ENCODE results near the gene VRK3. TPM values are rescaled to one million over a fixed set of nuclear protein-coding genes. Genes with fewer than 3 reads are reported as not detected.

The VRK3 gene
- total and polyA plus RNA-seq, 12 donors = 15.1 to 34.9 (median 23.6) TPM

DNA sequence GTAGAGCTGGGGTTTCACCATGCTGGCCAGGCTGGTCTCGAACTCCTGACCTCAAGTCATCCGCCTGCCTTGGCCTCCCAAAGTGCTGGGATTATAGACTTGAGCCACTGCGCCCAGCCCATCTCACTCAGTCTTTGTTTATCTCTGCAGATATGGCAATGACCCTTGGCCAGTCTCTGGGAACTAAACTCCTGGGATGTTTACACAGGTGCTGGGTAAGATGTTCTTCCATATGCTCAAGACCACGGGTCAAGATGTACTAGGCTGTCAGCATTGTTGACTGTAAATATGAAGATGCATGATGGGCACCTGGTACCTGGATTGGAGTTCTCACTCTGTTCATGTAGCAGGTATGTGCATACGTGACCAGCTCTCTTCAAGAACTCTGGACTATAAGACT, 36.5 kb upstream of the VRK3 start:
- no peak overlapping the region for H3K4me3 ChIP-seq
- WGBS, 2 donors = 77 to 78% methylated on average over 5 of the region's 5 CpGs
- DNase-seq (no peak), ATAC-seq (no peak)
- H3K4me1 ChIP-seq = no peaks in the 10 kb centered on the region
- TF ChIP-seq, protein P1, sequence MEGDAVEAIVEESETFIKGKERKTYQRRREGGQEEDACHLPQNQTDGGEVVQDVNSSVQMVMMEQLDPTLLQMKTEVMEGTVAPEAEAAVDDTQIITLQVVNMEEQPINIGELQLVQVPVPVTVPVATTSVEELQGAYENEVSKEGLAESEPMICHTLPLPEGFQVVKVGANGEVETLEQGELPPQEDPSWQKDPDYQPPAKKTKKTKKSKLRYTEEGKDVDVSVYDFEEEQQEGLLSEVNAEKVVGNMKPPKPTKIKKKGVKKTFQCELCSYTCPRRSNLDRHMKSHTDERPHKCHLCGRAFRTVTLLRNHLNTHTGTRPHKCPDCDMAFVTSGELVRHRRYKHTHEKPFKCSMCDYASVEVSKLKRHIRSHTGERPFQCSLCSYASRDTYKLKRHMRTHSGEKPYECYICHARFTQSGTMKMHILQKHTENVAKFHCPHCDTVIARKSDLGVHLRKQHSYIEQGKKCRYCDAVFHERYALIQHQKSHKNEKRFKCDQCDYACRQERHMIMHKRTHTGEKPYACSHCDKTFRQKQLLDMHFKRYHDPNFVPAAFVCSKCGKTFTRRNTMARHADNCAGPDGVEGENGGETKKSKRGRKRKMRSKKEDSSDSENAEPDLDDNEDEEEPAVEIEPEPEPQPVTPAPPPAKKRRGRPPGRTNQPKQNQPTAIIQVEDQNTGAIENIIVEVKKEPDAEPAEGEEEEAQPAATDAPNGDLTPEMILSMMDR (IDR thresholded peaks at IDR 0.05) = no peak
- H3K27ac ChIP-seq = no peak overlapping the region
- no peaks in the 10 kb centered on the region for H3K36me3 ChIP-seq
- H3K9me3 ChIP-seq = peaks cover 0 to 42% (median 29%) of the 10 kb centered on the region in 11 donors
- peaks cover 0 to 1% (median 0%) of the 10 kb centered on the region in 7 donors for H3K27me3 ChIP-seq
- intact Hi-C loops (cut with DNase I) = no loop called here

DNA sequence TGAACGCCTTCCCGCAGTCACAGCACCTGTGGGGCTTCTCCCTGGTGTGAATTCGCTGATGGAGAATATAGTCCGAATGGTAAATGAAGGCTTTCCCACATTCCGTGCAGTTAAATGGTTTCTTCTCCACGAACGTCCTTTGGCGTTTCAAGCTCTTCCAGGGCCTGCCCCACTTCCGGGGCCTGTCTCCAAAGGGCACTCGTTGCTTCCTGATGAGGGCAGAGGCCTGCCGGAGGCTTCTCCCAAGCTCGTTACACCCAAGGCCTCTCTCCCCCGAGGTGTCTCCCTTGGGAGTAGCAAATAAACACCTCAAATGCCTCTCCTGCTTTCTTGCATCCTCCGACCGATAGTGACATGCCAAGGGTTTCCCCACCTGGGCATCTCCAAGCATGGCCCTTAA, 34.9 kb upstream of the VRK3 start:
- WGBS, 2 donors = 80 to 81% methylated on average over 15 of the region's 15 CpGs
- Histone ChIP-seq H3K4me3 (no peak overlapping the region), H3K36me3 (no peaks in the 10 kb centered on the region), H3K27me3 (no peaks in the 10 kb centered on the region), H3K9me3 (peaks cover 0 to 46% (median 29%) of the 10 kb centered on the region in 11 donors), H3K4me1 (no peaks in the 10 kb centered on the region), H3K27ac (no peak overlapping the region)
- no peak for DNase-seq
- ATAC-seq = no peak
- TF ChIP-seq, protein P1 (IDR thresholded peaks at IDR 0.05) = no peak
- intact Hi-C loops (cut with DNase I) = no loop called here

DNA sequence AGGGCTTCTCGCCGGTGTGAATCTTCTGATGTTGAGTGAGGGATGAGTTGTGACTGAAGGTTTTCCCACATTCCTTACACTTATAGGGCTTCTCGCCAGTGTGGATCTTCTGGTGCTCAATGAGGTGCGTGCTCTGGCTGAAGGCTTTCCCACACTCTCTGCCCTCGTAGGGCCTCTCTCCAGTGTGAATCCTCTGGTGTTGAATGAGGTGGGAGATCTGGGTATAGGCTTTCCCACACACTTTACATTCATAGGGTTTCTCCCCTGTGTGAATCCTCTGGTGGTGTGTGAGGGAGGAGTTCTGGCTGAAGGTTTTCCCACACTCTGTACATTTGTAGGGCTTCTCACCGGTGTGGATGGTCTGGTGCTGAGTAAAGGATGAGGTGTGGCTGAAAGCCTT, 33.9 kb upstream of the VRK3 start:
- Histone ChIP-seq H3K27me3 (no peaks in the 10 kb centered on the region), H3K9me3 (peaks cover 0 to 46% (median 29%) of the 10 kb centered on the region in 11 donors), H3K36me3 (no peaks in the 10 kb centered on the region), H3K4me3 (no peak overlapping the region), H3K4me1 (no peaks in the 10 kb centered on the region), H3K27ac (no peak overlapping the region)
- 79 to 90% methylated on average over 6 of the region's 6 CpGs for WGBS, 2 donors
- no peak for ATAC-seq
- TF ChIP-seq, protein P1 (IDR thresholded peaks at IDR 0.05) = no peak
- DNase-seq = no peak
- intact Hi-C loops (cut with DNase I) = no loop called here

DNA sequence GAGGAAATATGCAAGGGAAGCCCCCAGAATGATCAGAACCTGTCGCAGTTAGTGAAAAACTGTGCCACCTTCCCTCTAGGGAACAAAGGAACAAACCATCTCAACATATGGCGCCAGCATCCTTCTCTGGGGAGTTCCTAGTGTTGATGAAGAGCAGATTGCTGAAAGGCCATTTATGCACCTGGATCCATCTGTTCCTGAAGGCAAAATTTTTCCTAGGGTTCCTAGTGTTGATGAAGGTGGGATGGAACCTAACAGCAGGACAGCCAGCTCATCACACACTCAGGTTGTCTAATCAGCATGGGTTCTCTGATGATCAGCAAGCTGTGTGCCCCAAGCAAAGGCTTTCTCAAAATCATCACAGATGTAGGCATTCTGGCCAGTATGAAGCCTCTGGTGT, 33.3 kb upstream of the VRK3 start:
- peaks cover 0 to 46% (median 29%) of the 10 kb centered on the region in 11 donors for H3K9me3 ChIP-seq
- H3K27me3 ChIP-seq = no peaks in the 10 kb centered on the region
- no peaks in the 10 kb centered on the region for H3K36me3 ChIP-seq
- no peak overlapping the region for H3K27ac ChIP-seq
- intact Hi-C loops (cut with DNase I) = no loop called here
- no peaks in the 10 kb centered on the region for H3K4me1 ChIP-seq
- TF ChIP-seq, protein P1 (IDR thresholded peaks at IDR 0.05) = no peak
- DNase-seq = no peak
- WGBS, 2 donors = 82 to 95% methylated on average over 2 of the region's 2 CpGs
- no peak overlapping the region for H3K4me3 ChIP-seq
- no peak for ATAC-seq
